Nephron (organoid): ENCODE measurements around the gene SYPL1.

ENCODE experiments used
- H3K27ac Mint-ChIP-seq, 3 experiments: 2 replicates each; pipeline ENCODE4 v1.8.0; 2020; ENCODE audit warnings: mixed read lengths in 3 of 3, mild to moderate bottlenecking in 2 of 3, moderate library complexity in 1 of 3
- H3K27me3 Mint-ChIP-seq: 2 replicates; pipeline ENCODE4 v1.8.0; 2021; ENCODE audit warnings: low read depth, mild to moderate bottlenecking, moderate library complexity, mixed read lengths
- H3K36me3 Mint-ChIP-seq: 2 replicates; pipeline ENCODE4 v1.8.0; 2020; ENCODE audit warnings: low read depth, mixed read lengths
- H3K4me1 Mint-ChIP-seq: 2 replicates; pipeline ENCODE4 v1.8.0; 2020; ENCODE audit warnings: mixed read lengths
- H3K4me3 Mint-ChIP-seq, 3 experiments: 2 replicates each; pipeline ENCODE4 v1.8.0; 2020; ENCODE audit warnings: mild to moderate bottlenecking in 3 of 3, mixed read lengths in 3 of 3, moderate library complexity in 2 of 3
- H3K9me3 Mint-ChIP-seq: 2 replicates; pipeline ENCODE4 v1.8.0; 2020; ENCODE audit warnings: mixed read lengths
- CTCF ChIP-seq, 3 experiments: fragments of 200-600 bp; sonication (generic); IDR thresholded peaks; one replicate each; pipeline ENCODE4 v1.5.0; 2021; ENCODE audit warnings: antibody characterized with exemption in 3 of 3; ENCODE audit not compliant: unreplicated experiment in 3 of 3

SYPL1 gene

DNA sequence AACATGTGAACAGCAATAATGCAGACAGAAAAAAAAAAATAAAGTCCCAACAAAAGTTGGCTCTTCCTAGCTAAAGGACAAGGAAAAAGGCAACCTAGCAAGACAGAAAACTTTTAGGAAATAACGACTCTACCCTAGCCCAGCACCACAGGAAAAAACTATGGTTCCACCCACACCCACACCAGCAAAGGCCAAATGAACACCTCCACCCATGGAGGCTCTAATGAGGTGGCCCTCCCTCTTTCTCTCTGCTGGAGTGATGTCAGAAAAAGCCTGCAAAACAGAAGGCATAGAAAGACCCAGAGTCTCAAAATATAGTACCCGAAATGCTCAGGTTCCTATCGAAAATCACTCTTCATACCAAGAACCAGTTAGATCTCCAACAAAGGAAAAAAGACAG is 28.4 kb downstream of the SYPL1 start:
- H3K9me3 Mint-ChIP-seq: peaks cover 9% of the 10 kb centered on the region
- H3K27ac Mint-ChIP-seq: no peak overlapping the region
- H3K27me3 Mint-ChIP-seq: no peaks in the 10 kb centered on the region
- no peaks in the 10 kb centered on the region for H3K4me1 Mint-ChIP-seq
- no peak for TF ChIP-seq CTCF (IDR thresholded peaks at IDR 0.05; ENCODE audit: unreplicated experiment in 3 of 3)
- H3K36me3 Mint-ChIP-seq: peaks cover 23% of the 10 kb centered on the region
- no peak overlapping the region for H3K4me3 Mint-ChIP-seq

DNA sequence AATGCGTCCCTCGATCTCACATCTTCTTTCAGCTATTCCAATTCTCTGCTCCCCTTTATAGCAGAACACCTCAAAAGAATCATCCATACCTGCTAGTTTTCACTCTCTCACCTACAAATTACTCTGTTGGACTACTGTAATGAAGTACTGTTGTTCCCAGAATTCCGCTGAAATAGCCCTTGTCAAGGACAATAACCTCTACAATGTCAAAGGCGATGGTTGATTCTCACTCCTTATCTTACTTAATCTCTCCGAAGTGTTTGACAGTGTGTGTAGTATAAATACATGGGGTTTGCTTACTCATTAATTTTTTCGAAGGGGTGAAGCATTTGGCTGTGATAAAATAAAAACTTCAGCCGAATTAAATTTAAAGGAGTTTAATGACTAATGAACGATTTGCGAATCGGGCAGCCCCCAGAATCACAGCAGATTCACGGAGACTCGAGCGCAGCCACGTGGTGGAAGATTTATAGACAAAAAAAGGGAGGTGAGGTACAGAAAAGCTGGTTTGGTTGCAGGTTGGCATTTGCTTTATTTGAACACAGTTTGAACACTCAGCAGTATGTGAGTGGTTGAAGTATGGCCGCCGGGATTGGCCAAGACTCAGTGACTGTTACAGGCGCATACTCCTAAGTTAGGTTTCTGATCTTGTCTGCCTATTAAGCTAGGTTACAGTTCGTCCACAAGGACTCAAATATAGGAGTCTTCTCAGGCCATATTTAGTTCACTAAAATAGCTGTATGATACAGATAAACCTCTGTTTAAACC is 29.8 kb downstream of the SYPL1 start:
- peaks cover 15% of the 10 kb centered on the region for H3K36me3 Mint-ChIP-seq
- no peaks in the 10 kb centered on the region for H3K27me3 Mint-ChIP-seq
- no peaks in the 10 kb centered on the region for H3K4me1 Mint-ChIP-seq
- TF ChIP-seq CTCF (IDR thresholded peaks at IDR 0.05; ENCODE audit: unreplicated experiment in 3 of 3): no peak
- H3K9me3 Mint-ChIP-seq: peaks cover 9% of the 10 kb centered on the region
- no peak overlapping the region for H3K4me3 Mint-ChIP-seq
- no peak overlapping the region for H3K27ac Mint-ChIP-seq

DNA sequence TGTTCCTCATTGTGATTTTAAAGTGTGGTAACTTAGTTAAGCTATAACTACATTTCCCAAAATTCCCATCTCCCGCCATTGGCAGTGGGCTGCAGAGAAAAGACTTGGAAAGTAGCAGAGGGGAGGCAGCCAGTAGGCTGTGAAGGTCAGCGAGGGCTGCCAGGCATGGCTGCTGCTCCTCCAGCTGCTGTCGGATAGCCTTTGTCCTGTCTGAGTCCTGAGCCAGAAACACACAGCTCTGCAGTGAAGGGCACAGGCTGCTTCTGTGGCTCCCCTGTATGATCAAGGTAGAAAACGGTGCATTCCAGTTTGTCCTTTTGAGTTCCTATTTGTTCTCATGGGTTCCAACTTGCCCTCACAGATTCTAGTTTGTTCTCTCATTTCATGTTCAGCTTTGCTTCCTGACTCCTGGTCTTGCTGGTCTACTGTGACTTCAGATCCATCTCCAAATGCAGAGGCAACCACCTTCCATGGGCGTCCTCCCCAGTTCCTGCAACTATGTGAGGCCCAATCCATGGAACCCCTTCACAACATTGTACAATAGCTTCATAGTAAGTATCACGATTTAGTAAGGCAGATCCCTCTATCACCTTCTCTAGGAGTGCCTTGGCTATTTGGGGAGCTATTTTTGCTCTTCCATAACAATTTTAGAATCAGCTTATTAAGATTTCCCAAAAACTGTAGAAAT is 31.7 kb downstream of the SYPL1 start:
- no peak overlapping the region for H3K4me3 Mint-ChIP-seq
- TF ChIP-seq CTCF (IDR thresholded peaks at IDR 0.05; ENCODE audit: unreplicated experiment in 3 of 3): no peak
- H3K36me3 Mint-ChIP-seq: peaks cover under 1% of the 10 kb centered on the region
- no peaks in the 10 kb centered on the region for H3K27me3 Mint-ChIP-seq
- peaks cover 2% of the 10 kb centered on the region for H3K9me3 Mint-ChIP-seq
- H3K4me1 Mint-ChIP-seq: no peaks in the 10 kb centered on the region
- no peak overlapping the region for H3K27ac Mint-ChIP-seq

DNA sequence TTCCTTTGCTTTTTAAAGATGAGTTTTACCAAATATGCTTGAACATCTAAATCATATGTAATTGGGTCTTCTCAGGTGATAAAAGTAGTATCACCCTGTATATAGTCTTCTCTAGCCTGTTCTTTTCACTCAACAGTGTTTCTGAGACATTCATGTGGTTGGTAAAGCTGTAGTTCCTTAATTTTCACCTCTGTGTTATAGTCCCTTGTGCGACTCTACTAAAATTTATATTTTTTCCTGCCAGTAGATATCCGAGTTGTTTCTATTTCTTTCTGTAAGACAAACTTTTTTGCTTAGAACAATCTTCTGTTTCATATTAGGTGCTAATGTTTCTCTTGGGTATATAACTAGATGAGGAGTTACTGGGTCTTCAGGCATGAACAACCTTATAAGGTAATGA is 35.6 kb downstream of the SYPL1 start:
- H3K27me3 Mint-ChIP-seq: peaks cover 8% of the 10 kb centered on the region
- H3K9me3 Mint-ChIP-seq: no peaks in the 10 kb centered on the region
- no peak overlapping the region for H3K4me3 Mint-ChIP-seq
- H3K27ac Mint-ChIP-seq: no peak overlapping the region
- no peaks in the 10 kb centered on the region for H3K36me3 Mint-ChIP-seq
- peaks cover 27% of the 10 kb centered on the region for H3K4me1 Mint-ChIP-seq
- no peak for TF ChIP-seq CTCF (IDR thresholded peaks at IDR 0.05; ENCODE audit: unreplicated experiment in 3 of 3)

- Mint-ChIP-seq H3K4me1 (peaks cover 28% of the 10 kb centered on the region), H3K27me3 (peaks cover 8% of the 10 kb centered on the region), H3K9me3 (no peaks in the 10 kb centered on the region), H3K36me3 (no peaks in the 10 kb centered on the region), H3K27ac (no peak overlapping the region), H3K4me3 (no peak overlapping the region)
- TF ChIP-seq CTCF (IDR thresholded peaks at IDR 0.05; ENCODE audit: unreplicated experiment in 3 of 3): no peak
These were observed 36.2 kb downstream of the SYPL1 start for GRCh38 chr7:106075937-106076336.
